Measurements from ENCODE around the gene MPHOSPH6. TPM values are rescaled to one million over a fixed set of nuclear protein-coding genes. Genes with fewer than 3 reads are reported as not detected.
"Not testable (repeated sequence)": the region's sequence is repeated elsewhere in the genome, so short reads cannot be mapped to it uniquely, and the experiment has no call there.

The MPHOSPH6 gene
- polyA plus RNA-seq, 3 donors: 46.7 to 59.6 (median 46.9) TPM

DNA sequence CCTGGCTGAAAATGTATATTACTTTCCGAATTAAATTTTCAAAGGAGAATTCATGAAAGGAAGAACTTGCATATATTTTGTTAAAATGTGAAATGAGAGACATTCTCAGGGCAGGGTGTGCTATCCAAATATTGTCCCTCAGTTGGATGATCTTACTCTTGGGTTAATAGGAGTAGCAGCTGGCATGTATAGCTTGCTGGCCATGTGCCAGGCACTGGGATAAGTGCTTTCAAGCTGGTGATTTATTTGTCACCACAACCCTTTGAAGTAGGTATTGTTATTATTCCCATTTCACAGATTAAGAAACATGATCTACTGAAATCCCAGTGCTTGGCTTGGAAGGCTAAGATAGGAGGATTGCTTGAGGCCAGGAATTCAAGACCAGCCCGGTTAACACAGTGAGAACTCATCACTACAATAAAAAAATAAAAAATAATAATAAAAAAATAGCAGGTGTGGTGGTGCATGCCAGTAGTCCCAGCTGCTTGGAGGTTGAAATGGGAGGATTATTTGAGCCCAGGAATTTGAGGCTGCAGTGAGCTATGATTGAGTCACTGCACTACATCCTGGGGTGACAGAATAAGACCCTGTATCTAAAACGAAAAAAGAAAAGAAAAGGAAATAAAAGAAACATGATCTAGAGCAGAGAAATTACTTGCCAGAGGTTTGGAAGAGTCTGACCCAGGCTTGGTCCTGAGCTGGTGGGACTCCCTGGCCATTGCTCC lies 11.6 kb upstream of the MPHOSPH6 start:
- DNase-seq: no peak

DNA sequence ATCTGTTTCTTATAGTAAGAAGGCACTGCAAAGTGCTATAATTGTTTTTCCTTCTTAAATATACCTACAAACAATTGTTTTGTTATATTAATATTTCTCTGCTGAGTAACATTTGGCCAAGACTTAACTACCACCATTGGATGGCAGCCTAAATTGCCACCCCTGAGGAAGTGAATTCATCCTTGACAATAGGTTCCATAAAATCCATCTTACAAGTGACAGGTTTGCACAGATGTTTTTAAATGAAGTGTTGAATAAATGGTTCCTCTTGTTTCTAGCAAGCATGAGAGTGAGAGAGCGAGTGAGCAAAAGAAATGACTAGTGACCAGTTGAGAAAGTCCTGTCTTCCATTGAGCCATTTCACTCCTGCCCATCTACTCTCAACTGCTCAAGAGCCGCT lies 8.3 kb upstream of the MPHOSPH6 start:
- no peak for DNase-seq

DNA sequence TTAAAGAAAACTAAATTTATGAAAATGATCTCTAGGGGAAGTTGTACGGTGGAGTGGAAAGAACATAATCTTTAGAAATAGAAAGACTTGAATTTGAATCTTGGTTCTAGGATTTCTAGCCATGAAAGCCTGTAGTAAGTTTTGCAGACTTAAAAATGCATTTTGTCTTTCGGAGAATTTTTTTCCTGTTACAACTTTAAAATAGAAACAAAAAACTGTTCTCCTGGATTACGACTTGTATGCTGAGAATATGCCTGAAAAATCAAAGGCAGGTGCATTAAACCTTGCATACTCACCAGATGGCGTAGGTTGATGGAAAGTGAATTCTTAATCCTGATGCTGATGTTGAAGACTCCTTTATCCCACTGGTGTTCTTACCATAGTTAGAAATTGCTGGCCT lies 7.5 kb upstream of the MPHOSPH6 start:
- DNase-seq: no peak

DNA sequence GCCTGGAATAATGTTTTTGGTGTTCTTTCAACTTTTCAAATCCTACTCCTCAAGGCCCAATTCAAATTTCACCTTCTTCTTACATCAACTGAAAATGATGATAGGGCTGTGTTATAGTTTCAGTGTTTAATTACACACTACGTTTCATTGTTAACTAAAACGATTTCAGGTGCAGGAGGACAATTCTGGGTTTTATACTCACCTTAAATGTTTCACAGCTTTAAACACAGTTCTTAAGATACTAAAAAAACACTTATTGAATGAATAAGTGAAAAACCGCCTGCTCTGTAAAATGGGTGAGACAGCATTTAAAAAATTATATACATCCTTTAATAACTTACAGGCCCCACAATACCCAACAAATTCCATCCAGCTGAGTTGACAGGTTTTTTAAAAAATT lies 6.2 kb upstream of the MPHOSPH6 start:
- no peak for DNase-seq

DNA sequence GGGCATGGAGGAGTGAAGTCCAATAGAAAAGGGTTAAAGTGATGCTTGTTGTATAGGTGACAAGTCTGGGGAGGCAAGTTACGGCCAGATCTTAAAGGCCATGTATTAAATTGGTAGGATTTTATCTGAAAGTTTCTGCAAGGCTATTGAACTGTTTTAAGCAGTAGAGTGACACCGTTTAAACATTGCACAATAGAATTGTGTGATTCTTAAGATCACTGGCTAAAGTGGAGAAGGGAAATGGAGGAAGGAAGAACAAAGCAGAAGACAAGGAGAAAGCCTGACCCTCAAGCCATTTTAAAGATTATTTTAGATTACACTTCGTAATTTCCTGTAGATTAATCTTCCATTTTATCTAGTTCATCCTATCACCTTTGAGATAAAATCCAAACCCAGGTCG lies 5.6 kb upstream of the MPHOSPH6 start:
- no peak for DNase-seq

DNA sequence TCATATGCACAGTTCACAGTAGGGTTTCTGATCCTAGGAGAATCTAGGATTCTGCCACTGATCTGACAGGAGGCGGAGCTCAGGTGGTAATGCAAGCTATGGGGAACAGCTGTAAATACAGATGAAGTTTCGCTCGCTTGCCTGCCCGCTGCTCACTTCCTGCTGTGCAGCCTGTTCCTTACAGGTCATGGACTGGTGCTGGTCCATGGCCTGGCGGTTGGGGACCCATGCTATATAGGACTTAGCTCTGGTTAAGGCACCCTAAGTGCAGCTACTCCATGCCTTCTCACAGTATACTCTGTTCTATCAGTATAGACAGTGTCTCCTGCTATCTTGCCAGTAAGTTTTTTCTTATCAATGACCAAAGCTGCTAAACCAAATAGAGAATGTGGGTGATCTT lies 2.4 kb downstream of the MPHOSPH6 start:
- DNase-seq: no peak

DNA sequence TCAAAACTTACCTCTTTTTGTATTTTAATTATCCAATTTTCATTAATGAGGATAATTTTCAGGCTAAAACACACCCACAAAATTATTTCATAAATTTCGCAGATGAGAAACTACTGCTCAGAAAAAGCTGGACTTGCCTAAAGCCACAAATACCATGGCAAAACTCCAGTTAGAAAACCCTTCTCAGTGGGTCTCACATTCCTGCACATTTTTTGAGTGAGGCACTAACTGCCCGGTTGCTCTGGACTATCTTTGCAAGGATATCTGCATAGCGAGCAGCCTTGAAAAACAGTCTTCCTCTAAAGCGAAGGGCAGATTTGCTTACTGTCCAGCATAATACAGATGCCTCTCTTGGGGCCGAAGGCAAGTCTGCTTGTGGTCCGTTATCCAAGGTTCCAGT lies 9.8 kb downstream of the MPHOSPH6 start:
- DNase-seq: no peak

DNA sequence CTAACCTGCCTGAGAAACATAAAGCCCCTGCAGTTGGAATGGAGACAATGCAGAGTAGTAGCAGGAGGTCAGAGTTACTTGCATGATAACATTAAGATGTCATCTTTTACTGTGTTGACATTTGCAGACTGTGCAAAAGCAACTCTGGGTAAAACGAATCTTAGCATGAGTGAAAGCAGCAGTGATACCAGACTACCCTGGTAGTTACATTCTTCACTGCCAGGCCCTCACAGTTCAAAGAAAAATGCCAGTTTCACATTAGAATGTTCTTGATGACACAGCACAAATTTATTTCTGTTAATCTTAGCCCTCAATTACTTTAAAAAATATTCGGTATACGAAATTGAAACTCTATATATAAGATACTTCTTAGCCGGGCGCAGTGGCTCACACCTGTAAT lies 12.2 kb downstream of the MPHOSPH6 start:
- no peak for DNase-seq

DNA sequence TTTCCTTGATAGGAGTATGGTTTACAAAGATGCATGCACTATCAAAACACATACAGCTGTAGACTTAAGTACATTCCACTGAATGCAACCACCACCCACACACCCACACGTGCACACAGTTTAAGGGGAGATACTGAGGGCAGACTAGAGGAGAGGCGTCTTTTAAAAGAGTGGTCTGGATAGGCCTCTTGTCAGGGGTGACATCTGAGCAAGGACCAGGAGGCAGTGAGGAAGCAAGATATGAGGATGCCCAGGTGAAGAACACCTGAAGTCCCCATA lies 12.6 kb downstream of the MPHOSPH6 start:
- DNase-seq: no peak

DNA sequence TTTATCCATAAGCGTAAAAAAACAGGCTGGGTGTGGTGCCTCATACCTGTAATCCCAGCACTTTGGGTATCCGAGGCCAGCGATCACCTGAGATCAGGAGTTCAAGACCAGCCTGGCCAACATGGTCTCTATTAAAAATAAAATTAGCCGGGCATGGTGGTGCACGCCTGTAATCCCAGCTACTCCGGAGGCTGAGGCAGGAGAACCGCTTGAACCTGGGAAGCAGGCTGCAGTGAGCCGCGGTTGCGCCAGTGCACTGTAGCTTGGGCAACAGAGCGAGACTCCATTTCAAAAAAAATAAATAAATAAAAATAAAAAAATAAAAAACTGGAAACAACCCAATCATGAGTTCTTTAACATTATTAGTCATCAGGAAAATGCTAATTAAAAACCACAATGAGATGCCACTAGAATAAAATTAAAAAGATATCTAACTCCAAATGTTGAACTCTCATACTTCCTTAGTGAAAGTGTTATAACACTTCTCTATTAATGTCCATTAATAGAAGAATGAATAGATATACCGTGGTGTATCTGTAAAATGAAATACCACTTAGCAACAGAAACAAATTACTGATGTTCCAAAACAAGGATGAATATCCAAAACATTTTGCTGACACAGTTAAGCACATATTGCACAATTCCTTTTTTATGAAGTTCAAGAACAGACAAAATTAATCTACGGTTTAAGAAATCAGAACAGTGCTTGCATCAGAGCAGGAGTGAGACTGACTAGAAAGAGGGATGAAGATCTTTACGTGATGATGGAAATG lies 13.1 kb downstream of the MPHOSPH6 start:
- DNase-seq: no peak

DNA sequence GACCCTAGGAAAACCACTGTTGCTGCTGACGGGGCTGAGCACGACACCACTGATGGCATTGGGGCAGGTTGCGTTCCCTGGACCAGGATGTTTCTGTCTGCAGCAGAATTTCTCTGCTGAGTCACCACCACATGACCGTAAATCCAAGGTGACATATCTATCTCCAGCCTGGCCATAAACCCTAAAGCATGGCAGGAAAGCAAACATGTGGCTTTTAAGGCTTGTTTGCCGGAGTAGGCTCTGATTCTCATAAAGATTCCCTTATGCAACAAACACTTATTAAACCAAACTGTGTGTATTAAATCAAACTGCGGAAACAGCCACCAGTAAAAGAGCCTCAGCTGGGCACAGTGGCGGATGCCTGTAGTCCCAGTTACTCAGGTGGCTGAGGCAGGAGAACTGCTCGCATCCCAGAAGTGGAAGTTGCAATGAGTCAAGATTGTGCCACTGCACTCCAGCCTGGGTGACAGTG lies 17.3 kb downstream of the MPHOSPH6 start:
- DNase-seq: no peak

DNA sequence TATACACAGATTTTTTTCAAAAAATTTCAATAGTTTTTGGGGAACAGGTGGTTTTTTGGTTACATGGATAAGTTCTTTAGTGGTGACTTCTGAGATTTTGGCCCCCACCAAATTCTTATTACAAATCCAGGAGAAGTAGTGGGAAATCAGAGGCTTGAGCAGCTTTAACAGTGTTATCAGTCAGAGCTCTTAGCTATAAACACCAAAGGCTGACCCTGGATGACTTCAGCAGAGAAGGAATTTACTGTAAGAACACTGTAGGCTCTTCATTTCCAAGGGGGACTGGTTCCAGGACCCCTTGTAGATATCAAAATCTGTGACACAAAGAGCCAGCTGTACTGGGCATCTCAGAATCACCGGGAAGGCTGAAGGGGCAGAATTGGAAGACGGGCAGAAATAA lies 17.8 kb downstream of the MPHOSPH6 start:
- DNase-seq: no peak

DNA sequence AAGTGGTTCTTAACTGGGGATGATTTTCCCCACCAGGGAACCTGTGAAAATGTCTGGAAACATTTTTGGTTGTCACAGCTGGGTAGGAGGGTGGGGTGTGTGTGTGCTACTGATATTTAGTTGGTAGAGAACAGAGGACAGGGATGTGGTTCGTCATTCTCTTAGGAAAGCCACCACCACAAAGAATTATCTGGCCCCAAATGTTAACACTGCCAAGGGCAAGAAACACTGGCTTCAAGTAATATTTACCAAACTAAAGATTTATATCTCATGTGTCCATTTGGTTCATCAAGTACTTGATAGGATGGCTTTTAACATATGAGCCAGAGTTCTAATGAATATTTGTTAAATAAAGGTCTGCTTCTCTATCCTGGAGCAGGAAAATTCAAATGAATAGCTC lies 19.5 kb downstream of the MPHOSPH6 start:
- DNase-seq: no peak

DNA sequence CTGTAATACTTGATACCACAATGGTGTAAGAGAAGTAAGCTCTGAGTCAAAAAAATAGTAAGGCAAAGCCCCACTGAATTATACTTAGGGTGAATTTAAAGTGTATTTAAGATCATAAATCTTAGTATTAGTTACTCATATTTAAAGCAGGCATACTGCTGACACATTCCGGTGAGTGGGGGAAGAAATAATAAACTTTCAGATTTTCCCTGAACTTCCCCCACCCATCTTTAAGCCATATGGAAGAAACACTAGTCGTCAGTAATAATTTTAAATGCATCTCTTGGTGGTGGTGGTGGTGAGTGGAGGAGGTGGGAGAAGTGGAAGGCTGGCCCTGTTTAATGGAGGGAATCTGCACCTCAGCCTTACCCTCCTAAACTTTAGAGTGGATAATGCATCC lies 20.5 kb downstream of the MPHOSPH6 start:
- DNase-seq: no peak

DNA sequence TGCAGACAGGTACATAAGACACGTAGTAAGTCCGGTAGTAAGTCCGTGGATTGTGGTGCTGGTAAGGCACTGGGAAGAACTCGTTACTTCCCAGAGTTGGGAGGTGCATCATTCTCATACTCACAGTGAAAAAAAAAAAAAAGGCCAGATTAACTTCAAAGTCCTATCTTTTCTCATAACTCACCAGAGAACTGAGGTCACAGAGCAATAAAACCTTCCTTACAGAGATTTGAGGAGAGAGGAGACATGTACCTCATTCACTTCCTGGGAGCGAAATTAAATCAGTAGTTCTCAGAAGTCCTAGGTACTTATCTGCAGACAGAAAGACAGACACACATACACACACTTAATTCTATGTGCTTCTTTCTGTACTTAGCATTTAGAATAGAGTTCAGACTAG lies 22.5 kb downstream of the MPHOSPH6 start:
- no peak for DNase-seq

DNA sequence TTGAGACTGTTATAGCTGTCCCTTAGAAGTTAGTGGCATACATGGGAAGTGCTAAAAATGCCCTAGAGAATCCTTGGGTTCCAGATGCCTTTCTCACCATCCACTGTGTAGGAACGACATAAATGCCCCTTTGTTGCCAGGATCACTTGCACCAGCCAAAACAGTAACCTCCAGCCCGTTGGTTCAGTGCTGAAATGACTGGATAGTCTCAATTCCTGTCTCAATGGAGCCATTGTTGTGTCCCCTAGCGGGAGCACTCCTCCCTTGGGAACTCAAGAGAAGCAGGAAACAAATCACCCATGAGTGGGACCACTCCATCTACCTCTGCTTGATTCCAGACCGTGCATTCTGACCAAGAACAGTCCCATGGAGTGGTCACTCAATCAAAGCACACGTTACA lies 23.1 kb downstream of the MPHOSPH6 start:
- DNase-seq: no peak

DNA sequence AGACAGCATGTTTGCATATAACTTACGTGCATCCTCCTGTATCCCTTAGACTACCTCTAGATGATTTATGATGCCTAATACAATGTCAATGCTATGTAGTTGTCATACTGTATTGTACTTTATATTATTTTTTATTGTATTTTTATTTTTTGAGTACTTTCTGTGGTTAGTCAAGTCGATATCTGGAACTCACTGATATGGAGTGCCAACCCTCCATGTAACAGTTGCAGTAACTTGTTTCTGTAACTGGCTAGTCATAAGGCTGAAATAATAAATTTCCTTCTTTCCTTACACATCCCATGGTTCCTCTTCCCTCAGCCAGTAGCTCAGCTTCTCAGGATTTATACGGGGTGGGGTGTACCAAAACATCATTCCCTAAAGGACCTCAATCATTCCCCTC lies 23.5 kb downstream of the MPHOSPH6 start:
- no peak for DNase-seq

DNA sequence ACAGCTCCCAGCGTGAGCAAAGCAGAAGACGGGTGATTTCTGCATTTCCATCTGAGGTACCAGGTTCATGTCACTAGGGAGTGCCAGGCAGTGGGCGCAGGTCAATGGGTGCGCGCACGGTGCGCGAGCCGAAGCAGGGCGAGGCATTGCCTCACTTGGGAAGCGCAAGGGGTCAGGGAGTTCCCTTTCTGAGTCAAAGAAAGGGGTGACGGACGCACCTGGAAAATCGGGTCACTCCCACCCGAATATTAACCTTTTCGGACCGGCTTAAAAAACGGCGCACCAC lies 30.8 kb downstream of the MPHOSPH6 start:
- not testable (repeated sequence) for DNase-seq

DNA sequence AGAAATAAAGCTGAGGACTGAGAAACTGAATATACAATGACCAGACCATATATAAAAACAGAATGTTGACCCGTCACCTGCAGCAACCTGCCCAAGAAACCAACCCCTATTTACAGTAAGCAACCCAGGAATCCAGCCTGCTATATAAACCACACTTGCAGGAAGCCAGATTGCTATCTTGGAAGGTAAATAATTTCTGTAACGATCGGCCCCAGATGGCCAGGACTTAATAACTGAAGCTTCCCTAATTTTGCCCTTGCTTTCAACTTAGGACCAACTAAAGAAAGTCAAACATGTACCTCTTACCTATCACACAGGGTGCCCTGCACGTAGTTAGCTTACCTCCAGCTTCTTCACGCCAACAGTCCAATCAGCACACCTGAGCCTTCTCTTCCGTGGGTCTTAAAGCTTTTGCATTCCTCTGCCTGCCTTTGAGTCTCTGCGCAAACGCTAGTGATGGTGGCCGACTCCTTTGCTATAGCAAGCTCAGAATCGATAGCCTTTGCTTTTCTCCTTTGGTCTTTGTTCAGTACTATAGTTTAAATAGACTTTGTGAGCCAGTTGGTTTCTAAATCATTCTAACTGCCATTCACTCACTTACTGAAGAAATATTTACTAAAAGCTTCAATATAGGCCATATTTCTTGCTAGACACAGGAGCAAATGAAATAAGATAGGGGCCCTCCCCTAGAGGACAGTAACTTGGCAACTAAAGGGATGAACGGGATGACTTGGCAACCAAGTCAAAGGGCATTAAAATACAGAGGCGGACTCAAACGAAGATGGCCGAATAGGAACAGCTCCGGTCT lies 31.3 kb downstream of the MPHOSPH6 start:
- no peak for DNase-seq

DNA sequence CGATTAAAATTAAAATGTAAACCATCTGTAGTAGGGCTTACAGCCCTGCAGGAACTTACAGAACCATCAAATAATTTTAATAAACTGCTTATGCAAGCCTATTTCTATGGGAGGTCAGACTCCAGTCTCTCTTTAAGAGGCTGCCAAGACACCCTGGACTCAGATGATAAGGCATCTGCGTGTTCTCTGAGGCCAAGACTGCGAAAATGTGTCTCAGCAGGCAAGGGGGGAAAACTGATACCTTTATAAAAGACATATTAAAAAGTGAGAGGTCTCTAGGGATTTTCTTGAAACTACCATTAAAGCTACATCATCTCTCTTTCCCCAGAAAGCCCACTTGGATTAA lies 32.2 kb downstream of the MPHOSPH6 start:
- no peak for DNase-seq

DNA sequence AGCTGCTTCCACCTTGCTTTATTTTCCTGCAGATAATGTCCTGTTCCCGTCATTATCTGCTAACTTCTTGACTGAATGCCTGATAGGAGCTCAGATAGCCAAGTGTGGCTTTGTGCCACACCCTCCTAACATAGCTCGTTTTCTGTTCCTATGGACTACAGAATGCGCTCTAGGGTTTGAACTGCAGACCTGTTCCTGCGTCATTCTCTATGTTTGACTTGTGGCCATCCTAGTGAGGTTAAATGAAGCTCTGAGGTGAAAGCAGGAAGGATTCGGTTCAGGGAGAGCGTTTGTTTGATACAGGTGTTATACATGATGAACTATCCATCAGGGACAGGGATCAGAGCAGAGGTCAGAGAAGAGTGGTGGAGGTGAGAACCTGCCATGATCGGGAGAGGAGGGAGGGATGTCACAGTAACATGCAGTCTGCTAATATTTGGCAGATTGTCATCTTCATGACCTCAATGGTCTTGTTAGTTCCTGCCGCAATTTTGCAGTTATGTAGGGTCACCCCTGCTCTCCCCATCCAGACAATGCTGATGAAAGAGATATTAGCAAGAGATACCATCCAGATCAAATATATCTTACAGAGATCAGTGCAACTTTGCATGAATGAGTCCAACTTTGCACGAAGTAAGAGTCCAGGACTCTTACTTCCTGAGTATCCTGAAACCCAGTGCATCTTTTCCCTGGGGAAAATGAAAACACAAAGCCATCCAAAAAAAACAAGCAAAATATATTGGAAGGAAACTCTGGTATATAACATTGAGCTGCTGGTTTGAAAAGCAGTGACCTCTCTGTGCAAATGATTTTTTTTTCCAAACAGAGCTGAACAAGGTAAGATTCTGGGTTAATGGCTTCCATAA lies 32.8 kb downstream of the MPHOSPH6 start:
- no peak for DNase-seq

DNA sequence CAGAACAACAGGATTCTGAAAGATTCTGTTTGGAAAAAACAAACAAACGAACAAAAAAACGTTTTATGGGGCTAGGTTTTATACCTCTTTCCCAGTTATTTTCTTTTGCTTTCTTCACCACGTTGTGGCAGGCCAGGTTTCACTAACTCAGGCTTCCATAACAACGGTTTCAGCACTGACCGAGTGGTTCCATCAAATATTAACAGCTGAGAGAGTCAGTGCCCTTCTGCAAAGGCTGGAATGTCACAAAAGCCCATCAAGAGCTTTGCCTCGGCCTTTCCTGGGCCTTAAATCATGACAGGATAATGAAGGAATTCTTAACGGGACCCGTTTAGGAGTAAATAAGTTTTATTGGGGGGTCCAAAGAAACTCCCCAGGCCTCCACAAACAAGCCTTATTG lies 34.2 kb downstream of the MPHOSPH6 start:
- peak; percentile 53 for DNase-seq
